Aorta (tissue), 5 donors: Measurements from ENCODE around the gene SPINT1. TPM values are rescaled to one million over a fixed set of nuclear protein-coding genes. Genes with fewer than 3 reads are reported as not detected.

Experiments used
- ATAC-seq: fragments of 200-7000 bp; cut with Tn5 transposase; one replicate; pipeline ENCODE4 v1.9.1; 2022; ENCODE audit warnings: moderate library complexity; ENCODE audit not compliant: low FRiP score
- DNase-seq, 2 donors: peaks; one replicate each; pipeline ENCODE4 v3.0.0-alpha.2; 2020
- H3K27ac ChIP-seq, 2 donors: one replicate each; pipeline ENCODE4 v1.5.1; 2013; ENCODE audit warnings: low read length in 2 of 2, mild to moderate bottlenecking in 2 of 2, moderate library complexity in 2 of 2, control low read depth in 1 of 2, inconsistent platforms in 1 of 2, low read depth in 1 of 2
- H3K27me3 ChIP-seq, 2 donors: one replicate each; pipeline ENCODE4 v1.6.1; 2013; ENCODE audit warnings: control low read depth in 1 of 2, low read length in 1 of 2, mild to moderate bottlenecking in 1 of 2, moderate library complexity in 1 of 2; ENCODE audit not compliant: insufficient read depth in 2 of 2, control insufficient read depth in 1 of 2
- H3K36me3 ChIP-seq, 2 donors: one replicate each; pipeline ENCODE4 v1.6.1; 2013; ENCODE audit warnings: control low read depth in 1 of 2, low read length in 1 of 2, mild to moderate bottlenecking in 1 of 2; ENCODE audit not compliant: insufficient read depth in 2 of 2, control insufficient read depth in 1 of 2
- H3K4me1 ChIP-seq, 2 donors: one replicate each; pipeline ENCODE4 v1.6.1; 2013; ENCODE audit warnings: low read length in 2 of 2, control low read depth in 1 of 2, mild to moderate bottlenecking in 1 of 2, moderate library complexity in 1 of 2; ENCODE audit not compliant: insufficient read depth in 2 of 2, control insufficient read depth in 1 of 2
- H3K4me3 ChIP-seq, 2 donors: one replicate each; pipeline ENCODE4 v1.5.1; 2013; ENCODE audit warnings: low read length in 2 of 2, control low read depth in 1 of 2, mild to moderate bottlenecking in 1 of 2
- H3K9me3 ChIP-seq: one replicate; pipeline ENCODE4 v1.6.1; 2013; ENCODE audit warnings: mild to moderate bottlenecking, low read length; ENCODE audit not compliant: control insufficient read depth
- WGBS, 2 donors: extraction: QIAGEN DNeasy Blood & Tissue Kit; methylation state at CpG; one replicate each; pipeline ENCODE4 v1.1.7; 2013; 5-methylcytosine and 5-hydroxymethylcytosine counted together
- intact Hi-C, 2 donors: fragments of 100-400 bp; cut with DNase I; formaldehyde crosslinking; loops; one replicate each; pipeline versions ENCODE4 v1.14.2 to v1.15.0; 2022
- polyA plus RNA-seq, 2 donors: library from polyadenylated mRNA; stranded (reverse); fragments of 200-250 nt; gene quantifications; one replicate each; pipeline ENCODE4 v1.2.3, GENCODE V29; 2013
- total RNA-seq, 2 donors: library from RNA; stranded (reverse); fragmentation: NEBNext Ultra II Directional; extraction: Animal tissue kit (Norgen Biotek cat#: 25700); gene quantifications; one replicate each; pipeline ENCODE4 v1.2.1, GENCODE V29; 2021
- donor health status: healthy with polysubstance abuse.
- donor health status: Bipolar disorder and iron deficiency.
- donor health status: DM: no; HTN: no; CAD: no.
- donor health status: DM: no; HTN: no; CAD: no.
- donor health status: DM: yes; HTN: yes; CAD: no.

The SPINT1 gene
- total and polyA plus RNA-seq, 4 donors, result 1.9 to 15.5 (median 3.1) TPM

DNA sequence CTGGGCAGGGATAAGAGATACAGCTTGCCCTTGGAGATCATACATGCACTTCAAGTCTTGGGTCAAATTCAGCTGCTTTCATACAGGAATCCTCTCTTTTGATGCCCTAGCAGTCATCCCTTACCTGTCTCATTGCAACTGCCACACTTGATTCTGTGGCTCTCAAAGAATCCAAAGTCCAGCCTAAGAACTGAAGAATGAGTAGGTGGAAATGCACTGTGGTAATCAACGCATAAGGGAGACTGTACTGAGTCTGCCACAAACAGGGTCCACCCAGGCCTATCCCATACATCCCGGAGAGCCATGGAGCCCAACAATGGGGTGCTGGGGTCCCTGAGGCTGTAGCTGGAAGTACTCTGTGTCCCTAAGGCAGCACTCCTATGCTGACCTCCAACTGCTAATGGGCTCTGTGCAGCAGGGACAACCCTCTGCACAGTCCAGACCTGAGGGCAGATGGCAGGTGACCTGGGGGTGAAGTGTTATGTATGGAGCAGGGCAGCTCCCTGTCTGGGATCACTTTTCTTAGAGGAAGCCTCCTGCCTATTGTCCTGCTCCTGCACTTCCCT lies 48.7 kb downstream of the SPINT1 start:
- 89 to 90% methylated on average over 2 of the region's 2 CpGs for WGBS, 2 donors
- intact Hi-C loops, result loop anchor here (2.0 to 10.0 kb wide), 5 partner anchors 34 to 442 kb away; partner anchors contain the start of genes C15orf62 (in 1 of the 2), GCHFR (in 1 of the 2), KNL1 (in 1 of the 2) and NUSAP1 (in 1 of the 2)
- DNase-seq (no peak), ATAC-seq (no peak)
- H3K36me3 ChIP-seq, result no peaks in the 10 kb centered on the region
- H3K27ac ChIP-seq, result no peak overlapping the region
- H3K9me3 ChIP-seq, result no peaks in the 10 kb centered on the region
- no peaks in the 10 kb centered on the region for H3K27me3 ChIP-seq
- H3K4me1 ChIP-seq, result no peaks in the 10 kb centered on the region
- no peak overlapping the region for H3K4me3 ChIP-seq

DNA sequence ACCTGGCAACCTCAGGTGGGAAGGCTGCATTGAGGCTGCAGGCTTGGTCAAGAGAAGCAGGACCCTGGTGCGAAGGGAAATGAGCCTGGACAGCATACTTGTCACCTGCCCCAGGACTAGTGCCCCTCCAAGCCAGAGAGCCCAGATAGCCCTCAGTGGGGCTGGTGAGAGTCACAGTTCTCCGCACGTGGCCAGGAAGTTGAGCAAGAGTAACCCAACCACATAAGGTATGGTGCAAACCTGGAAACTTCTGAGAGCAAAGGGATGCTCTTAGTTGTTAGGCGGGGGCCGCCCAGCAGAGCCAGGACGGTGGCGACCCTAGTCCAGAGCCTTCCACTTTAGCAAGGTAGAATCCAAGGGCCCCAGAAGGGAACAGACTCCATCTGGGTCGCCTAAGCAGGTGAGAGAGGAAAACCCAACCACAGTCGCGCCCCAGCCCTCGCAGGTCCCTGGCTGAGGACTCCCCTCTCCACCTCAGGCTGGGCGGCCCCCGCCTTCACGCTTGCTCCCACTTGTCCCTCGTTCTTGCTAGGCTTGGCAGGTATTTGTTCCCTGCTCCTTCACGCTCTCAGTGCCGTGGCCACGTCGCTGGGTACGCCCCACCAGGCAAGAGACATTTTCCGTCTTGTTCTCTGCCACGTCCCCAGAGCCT lies 49.3 kb downstream of the SPINT1 start:
- Histone ChIP-seq H3K27ac (no peak overlapping the region), H3K4me1 (no peaks in the 10 kb centered on the region), H3K36me3 (no peaks in the 10 kb centered on the region), H3K9me3 (no peaks in the 10 kb centered on the region), H3K4me3 (no peak overlapping the region), H3K27me3 (no peaks in the 10 kb centered on the region)
- DNase-seq, result no peak
- ATAC-seq, result no peak
- 76 to 77% methylated on average over 22 of the region's 22 CpGs for WGBS, 2 donors
- intact Hi-C loops, result loop anchor here (2.0 to 10.0 kb wide), 5 partner anchors 34 to 442 kb away; partner anchors contain the start of genes C15orf62 (in 1 of the 2), GCHFR (in 1 of the 2), KNL1 (in 1 of the 2) and NUSAP1 (in 1 of the 2)

DNA sequence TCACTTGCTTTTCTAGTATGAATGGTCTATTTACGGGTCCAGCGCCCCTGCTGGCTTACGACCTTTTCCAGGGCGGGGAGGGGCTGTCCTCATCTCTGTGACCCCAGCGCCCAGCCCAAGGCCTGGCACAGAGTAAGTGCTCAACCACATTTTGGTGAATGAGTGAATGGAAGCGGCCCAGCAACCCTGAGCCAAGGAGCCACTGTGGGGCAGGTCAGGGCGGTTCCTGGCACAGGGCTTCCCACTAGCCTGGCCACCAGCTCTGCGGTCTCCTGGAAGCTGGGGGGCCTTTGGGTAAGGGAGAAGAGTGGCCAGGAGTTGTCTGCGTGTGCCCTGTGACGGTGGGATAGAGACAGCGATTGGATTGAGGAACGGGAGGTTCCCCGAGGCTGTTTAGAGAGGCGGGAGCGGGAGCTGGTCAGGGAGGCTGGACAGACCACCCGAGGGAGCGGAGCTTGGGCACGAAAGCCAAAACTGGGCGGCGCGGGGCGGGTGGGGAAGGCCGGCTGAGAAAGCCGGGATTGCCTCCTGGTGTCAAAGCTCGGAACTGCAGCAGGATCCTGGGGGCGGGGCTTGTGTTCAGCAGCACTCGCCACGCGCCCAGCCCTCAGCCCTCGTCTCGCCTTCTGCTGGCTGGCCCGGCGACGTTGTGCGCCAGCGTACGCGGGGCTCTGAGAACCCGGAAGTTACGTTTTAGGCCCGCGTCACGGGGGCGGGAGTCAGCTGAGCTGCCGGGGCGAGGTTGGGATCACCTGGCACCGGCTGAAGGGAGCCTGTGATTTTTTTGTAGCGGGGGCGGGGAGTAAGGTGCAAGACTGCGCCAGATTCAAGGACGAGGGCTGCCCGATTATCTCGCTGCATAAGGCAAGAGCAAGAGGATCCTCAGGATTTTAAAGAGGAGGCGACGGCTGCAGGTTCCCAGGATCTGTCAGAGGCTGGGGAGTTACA lies 50.2 kb downstream of the SPINT1 start, which contains the start of gene VPS18:
VPS18 (plus strand) TSS at position 718 of the 948 bp plus-strand sequence. CDS start 319 bp downstream, outside the sequence.
- no peaks in the 10 kb centered on the region for H3K4me1 ChIP-seq
- DNase-seq, result peak; percentile 99 to 100
- intact Hi-C loops, result loop anchor here (2.0 to 10.0 kb wide), 5 partner anchors 35 to 441 kb away; partner anchors contain the start of genes C15orf62 (in 1 of the 2), GCHFR (in 1 of the 2), KNL1 (in 1 of the 2) and NUSAP1 (in 1 of the 2)
- no peaks in the 10 kb centered on the region for H3K36me3 ChIP-seq
- peak within 1 kb of the TSS; percentile 28 to 66 for H3K27ac ChIP-seq
- H3K4me3 ChIP-seq, result peak within 1 kb of the TSS; percentile 82 to 84
- ATAC-seq, result peak; percentile 99
- no peaks in the 10 kb centered on the region for H3K9me3 ChIP-seq
- H3K27me3 ChIP-seq, result no peaks in the 10 kb centered on the region
- WGBS, 2 donors, result 2% methylated on average over 55 of the region's 55 CpGs

DNA sequence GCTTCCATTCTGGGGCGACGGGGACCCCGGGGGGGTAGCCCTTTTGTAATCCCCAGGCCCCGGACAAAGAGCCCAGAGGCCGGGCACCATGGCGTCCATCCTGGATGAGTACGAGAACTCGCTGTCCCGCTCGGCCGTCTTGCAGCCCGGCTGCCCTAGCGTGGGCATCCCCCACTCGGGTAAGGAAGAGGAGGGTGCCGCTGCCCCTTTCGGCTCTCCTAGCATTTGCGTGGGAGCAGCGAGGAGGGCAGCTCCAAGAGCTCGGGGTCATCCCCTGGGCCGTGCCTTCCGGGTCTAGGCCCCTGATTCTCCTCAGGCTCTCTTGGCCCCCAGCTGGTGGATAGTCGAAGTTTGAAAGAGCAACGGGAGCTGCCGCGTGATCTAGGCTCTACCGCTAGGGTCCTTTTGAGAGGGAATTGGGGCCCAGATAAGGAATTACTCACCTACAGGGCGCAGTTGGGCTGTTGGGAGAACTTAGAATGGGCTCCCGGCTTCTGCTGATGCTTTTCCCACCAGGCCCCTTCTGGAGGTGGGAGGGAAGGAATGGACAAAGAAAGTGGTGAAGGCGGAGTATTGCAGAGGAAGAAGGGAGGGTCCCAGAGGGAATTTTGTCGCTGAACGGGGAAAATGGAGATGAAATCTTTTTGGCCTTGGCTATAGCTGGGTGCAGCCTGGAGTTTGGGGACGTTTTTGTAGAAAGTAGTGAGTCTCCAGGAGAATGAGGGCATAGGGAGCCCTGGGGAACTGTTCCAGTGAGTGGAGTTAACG lies 51.0 kb downstream of the SPINT1 start:
- peak overlapping the region; percentile 28 to 54 for H3K27ac ChIP-seq
- ATAC-seq (peak; percentile 71), DNase-seq (peak; percentile 72 to 85)
- peaks cover 0 to under 1% of the 10 kb centered on the region in 2 donors for H3K36me3 ChIP-seq
- peak overlapping the region; percentile 82 to 84 for H3K4me3 ChIP-seq
- H3K27me3 ChIP-seq, result no peaks in the 10 kb centered on the region
- no peaks in the 10 kb centered on the region for H3K9me3 ChIP-seq
- intact Hi-C loops, result loop anchor here in 1 of 2 donors (5.0 to 10.0 kb wide), 3 partner anchors 130 to 440 kb away; partner anchors contain the start of genes C15orf62, GCHFR, KNL1 and NUSAP1
- H3K4me1 ChIP-seq, result no peaks in the 10 kb centered on the region
- 1% methylated on average over 31 to 33 of the region's 33 CpGs for WGBS, 2 donors

DNA sequence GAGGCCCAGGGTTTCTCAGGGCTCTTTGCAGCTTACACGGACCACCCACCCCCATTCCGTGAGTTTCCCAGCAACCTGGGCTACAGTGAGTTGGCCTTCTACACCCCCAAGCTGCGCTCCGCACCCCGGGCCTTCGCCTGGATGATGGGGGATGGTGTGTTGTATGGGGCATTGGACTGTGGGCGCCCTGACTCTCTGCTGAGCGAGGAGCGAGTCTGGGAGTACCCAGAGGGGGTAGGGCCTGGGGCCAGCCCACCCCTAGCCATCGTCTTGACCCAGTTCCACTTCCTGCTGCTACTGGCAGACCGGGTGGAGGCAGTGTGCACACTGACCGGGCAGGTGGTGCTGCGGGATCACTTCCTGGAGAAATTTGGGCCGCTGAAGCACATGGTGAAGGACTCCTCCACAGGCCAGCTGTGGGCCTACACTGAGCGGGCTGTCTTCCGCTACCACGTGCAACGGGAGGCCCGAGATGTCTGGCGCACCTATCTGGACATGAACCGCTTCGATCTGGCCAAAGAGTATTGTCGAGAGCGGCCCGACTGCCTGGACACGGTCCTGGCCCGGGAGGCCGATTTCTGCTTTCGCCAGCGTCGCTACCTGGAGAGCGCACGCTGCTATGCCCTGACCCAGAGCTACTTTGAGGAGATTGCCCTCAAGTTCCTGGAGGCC lies 55.8 kb downstream of the SPINT1 start:
- no peak overlapping the region for H3K27ac ChIP-seq
- H3K36me3 ChIP-seq, result peaks cover 0 to 8% of the 10 kb centered on the region in 2 donors
- ATAC-seq (no peak), DNase-seq (no peak)
- H3K9me3 ChIP-seq, result no peaks in the 10 kb centered on the region
- no peak overlapping the region for H3K4me3 ChIP-seq
- WGBS, 2 donors, result 89 to 91% methylated on average over 33 of the region's 33 CpGs
- no peaks in the 10 kb centered on the region for H3K4me1 ChIP-seq
- H3K27me3 ChIP-seq, result no peaks in the 10 kb centered on the region
- intact Hi-C loops, result loop anchor here (5.0 to 10.0 kb wide), 3 partner anchors 135 to 435 kb away; partner anchors contain the start of genes C15orf62 (in 1 of the 2), GCHFR (in 1 of the 2), NUSAP1 (in 1 of the 2) and OIP5 (in 1 of the 2)

DNA sequence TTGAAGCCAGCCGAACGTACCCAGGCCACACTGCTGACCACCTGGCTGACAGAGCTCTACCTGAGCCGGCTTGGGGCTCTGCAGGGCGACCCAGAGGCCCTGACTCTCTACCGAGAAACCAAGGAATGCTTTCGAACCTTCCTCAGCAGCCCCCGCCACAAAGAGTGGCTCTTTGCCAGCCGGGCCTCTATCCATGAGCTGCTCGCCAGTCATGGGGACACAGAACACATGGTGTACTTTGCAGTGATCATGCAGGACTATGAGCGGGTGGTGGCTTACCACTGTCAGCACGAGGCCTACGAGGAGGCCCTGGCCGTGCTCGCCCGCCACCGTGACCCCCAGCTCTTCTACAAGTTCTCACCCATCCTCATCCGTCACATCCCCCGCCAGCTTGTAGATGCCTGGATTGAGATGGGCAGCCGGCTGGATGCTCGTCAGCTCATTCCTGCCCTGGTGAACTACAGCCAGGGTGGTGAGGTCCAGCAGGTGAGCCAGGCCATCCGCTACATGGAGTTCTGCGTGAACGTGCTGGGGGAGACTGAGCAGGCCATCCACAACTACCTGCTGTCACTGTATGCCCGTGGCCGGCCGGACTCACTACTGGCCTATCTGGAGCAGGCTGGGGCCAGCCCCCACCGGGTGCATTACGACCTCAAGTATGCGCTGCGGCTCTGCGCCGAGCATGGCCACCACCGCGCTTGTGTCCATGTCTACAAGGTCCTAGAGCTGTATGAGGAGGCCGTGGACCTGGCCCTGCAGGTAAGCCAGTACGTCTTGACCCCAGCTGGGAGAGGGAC lies 56.6 kb downstream of the SPINT1 start:
- Histone ChIP-seq H3K4me3 (no peak overlapping the region), H3K27ac (no peak overlapping the region), H3K4me1 (no peaks in the 10 kb centered on the region), H3K9me3 (no peaks in the 10 kb centered on the region), H3K27me3 (no peaks in the 10 kb centered on the region), H3K36me3 (peaks cover 0 to 8% of the 10 kb centered on the region in 2 donors)
- 86 to 87% methylated on average over 36 of the region's 36 CpGs for WGBS, 2 donors
- intact Hi-C loops, result loop anchor here in 1 of 2 donors (5.0 kb wide), 1 partner anchor 282 kb away; no protein-coding TSS in a partner anchor
- ATAC-seq (no peak), DNase-seq (no peak)

DNA sequence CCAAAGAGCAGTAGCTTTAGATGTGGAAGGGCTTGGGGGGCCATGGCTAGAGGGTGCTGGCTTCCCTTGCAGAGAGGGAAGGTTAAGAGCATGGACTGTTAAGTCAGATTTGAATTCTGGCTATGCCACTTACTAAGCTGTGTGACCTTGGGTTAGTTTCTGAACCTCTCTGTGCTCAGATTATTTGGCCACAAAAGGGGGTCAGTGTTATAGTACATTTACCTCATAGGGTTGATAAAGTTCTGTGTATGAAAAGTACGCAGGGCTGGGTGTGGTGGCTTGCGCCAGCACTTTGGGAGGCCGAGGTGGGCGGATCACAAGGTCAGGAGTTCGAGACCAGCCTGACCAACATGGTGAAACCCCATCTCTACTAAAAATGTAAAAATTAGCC lies 57.2 kb downstream of the SPINT1 start:
- Histone ChIP-seq H3K27ac (no peak overlapping the region), H3K4me3 (no peak overlapping the region), H3K4me1 (no peaks in the 10 kb centered on the region), H3K9me3 (no peaks in the 10 kb centered on the region), H3K27me3 (no peaks in the 10 kb centered on the region), H3K36me3 (peaks cover 0 to 8% of the 10 kb centered on the region in 2 donors)
- ATAC-seq, result no peak
- intact Hi-C loops, result loop anchor here in 1 of 2 donors (5.0 kb wide), 1 partner anchor 281 kb away; no protein-coding TSS in a partner anchor
- WGBS, 2 donors, result 75 to 77% methylated on average over 5 of the region's 5 CpGs
- DNase-seq, result no peak
